ENCODE data around the gene CLP1.

The CLP1 gene

DNA sequence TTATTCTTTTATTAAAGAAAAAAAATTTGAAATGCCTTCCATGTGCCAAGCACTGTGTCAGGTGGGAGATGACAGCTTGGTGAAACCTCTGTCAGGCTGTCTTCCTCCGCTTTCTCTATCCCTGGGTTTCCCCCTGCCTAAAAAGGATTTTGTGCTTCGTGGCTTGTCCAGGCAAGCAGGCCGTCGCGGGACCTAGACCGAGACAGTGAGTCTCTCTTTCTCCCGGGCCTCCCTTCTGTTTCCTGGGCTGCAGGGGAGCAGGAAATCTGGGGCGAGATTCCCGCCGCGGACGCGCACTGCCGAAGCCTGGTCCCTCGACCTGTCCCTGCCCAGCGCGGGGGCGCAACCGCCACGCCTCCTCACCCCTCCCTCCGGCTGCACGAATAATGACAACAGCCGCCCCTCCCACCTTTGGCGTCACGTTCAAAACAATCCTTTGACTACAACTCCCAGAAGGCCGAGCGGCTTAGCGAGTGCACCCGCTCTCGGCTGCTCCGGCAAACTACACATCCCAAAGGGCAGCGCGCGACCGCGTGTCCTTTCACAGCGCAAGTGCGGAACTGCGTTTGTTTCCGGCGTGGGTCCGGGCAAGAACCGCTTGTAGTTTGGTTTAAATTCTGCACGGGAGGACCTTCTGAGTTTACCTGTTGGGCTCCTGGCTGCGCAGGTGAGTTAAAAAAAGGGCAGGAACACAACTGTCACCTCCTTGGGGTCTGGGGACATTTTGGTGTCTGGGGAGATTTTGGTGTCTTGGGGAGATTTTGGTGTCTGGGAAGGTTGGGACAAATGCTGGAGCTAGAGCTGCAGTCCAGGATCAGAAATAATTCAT, at the start of gene CLP1:
Gene CLP1, plus strand, starts transcription at position 569 of the 829 bp plus-strand sequence. CDS start 1,715 bp downstream, outside the sequence.
- FAIRE-seq: peak; percentile 97
- peak; percentile 94 for DNase-seq (ENCODE audit: insufficient read length, low spot score)

DNA sequence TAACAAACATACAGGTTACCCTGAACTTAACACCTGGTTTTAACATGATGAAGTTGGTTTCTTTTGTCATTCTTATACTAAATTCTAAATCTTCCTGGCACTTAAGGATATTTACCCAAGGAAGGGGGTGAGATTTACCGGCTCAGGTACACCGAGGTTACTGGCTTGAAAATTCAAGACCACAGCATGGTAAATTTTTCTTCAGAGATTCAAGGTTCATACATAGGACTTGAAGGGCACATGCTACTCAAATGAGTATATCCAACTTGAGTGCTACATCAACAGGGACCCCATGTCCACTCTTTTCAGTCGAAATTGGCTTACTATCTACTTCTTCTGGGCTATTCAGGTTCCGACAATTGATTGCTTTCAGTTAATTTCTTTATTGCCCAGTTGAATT, 47.4 kb upstream of the CLP1 start:
- DNase-seq (ENCODE audit: insufficient read length, low spot score) (no peak), FAIRE-seq (no peak)

DNA sequence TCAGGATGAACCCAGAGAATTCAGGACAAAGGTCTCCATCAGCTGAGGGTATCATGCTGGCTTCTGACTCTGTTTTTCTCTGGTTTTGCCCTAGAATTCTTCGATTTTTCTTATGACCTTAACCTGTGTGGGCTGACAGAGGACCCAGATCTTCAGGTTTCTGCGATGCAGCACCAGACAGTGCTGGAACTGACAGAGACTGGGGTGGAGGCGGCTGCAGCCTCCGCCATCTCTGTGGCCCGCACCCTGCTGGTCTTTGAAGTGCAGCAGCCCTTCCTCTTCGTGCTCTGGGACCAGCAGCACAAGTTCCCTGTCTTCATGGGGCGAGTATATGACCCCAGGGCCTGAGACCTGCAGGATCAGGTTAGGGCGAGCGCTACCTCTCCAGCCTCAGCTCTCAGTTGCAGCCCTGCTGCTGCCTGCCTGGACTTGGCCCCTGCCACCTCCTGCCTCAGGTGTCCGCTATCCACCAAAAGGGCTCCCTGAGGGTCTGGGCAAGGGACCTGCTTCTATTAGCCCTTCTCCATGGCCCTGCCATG, 43.3 kb upstream of the CLP1 start:
- FAIRE-seq (no peak), DNase-seq (ENCODE audit: insufficient read length, low spot score) (no peak)

DNA sequence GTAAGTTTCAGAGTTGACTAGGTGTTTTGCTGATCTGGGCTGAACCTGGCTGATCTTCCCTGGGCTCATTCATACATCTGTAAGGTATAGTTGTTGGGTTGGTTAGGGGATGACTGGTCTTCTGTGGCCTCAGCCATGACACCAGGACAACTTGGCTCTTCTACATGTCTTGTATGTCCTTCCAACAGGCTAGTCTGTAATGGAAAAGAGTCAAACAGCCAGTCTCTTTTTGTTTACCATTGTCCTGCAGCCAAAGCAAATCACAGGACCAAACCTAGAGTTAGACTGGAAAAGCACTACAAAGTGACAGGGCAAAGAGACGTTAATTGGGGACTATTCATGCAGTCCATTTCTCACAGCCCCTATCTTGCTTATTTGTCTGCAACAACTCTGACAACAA, 42.3 kb upstream of the CLP1 start:
- no peak for FAIRE-seq
- DNase-seq (ENCODE audit: insufficient read length, low spot score): no peak

DNA sequence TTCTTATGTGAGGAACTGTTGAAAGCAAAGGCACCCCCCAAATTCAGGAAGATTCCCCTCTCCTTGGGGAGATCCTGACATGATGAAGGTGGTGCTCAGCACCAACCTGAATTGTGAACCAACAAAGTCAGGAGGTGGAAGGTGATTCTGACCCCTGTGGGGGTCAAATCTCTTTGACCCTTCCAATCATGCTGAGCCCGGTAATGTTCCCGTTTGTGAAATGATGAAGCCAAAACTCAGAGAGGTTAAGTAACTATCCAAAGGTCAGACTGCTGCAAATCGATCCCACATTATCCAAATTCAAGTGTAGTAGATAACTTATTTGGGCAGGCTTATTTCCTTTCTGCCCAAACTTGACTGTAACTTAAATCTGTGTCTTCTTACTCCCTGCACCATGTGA, 41.0 kb upstream of the CLP1 start:
- DNase-seq (ENCODE audit: insufficient read length, low spot score) (no peak), FAIRE-seq (no peak)

DNA sequence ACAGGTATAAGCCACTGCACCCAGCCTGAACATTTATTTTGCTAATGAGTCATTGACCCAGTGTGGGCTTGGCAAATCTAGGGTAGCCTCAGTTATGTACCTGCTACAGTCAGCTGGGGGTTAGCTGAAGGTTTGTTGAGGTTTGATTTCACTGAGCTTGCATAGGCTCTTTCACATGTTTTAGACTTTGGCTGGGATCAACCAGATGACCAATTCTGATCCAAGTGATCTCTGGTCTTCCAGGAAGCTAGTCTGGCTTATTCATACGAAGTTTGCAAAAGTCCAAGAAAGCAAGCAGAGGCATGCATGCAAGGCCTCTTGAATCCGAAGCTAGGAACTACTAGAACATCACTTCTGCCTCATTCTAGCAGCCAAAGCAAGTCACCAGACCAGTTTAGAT, 39.1 kb upstream of the CLP1 start:
- no peak for FAIRE-seq
- DNase-seq (ENCODE audit: insufficient read length, low spot score): no peak

DNA sequence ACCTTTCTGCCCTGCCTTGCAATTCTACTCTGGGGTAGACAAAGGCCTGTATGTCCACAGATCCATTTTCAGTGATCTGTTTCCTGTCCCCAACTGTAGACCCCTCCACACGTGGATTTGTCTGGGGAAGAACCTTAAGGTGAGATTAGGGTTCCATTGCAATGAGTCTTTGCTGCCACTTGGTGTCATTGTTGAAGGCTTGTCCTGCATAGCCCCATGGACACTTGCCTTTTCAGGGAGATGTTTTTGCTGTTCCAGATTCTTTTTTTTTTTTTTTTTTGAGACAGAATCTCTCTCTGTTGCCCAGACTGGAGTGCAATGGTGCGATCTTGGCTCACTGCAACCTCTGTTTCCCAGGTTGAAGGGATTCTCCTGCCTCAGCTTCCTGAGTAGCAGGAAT, 38.2 kb upstream of the CLP1 start:
- DNase-seq (ENCODE audit: insufficient read length, low spot score): no peak
- FAIRE-seq: no peak

DNA sequence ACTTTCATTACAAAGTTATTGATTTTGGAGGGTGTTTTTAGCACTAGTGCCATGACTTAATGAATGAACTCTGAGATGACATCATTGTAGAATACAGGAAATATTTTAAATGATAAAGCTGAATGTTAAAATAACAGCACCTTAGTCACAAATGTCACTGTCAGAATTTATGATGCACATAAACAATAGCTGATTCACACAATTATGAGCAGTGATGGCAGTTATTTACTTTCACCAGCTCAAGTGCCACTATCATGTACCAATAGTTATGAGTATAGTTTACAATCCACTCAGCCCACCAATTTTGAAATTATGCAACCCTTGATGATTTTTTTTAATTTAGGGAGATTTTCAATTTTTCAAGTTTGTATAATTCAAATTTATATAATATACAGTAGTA, 37.1 kb upstream of the CLP1 start:
- FAIRE-seq (no peak), DNase-seq (ENCODE audit: insufficient read length, low spot score) (no peak)

DNA sequence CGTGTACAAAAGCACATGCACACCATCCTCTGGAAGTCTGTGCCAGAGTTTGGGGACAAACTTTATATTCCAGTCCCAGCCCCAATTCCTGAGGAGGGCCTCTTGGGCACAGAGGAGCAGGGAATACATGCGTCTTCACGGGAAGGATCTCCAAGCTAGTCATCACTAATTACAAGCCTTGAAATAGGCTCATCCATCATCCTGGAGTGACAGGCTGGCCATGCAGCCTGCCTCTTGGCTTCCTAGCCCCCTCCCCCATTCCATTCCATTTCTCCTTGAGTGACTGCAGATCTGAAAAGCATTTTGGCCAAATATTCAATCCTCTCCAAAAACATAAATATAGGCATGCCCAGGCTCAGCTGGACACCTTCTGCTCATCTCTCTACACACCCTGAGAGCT, 35.3 kb upstream of the CLP1 start:
- FAIRE-seq (no peak), DNase-seq (ENCODE audit: insufficient read length, low spot score) (no peak)

DNA sequence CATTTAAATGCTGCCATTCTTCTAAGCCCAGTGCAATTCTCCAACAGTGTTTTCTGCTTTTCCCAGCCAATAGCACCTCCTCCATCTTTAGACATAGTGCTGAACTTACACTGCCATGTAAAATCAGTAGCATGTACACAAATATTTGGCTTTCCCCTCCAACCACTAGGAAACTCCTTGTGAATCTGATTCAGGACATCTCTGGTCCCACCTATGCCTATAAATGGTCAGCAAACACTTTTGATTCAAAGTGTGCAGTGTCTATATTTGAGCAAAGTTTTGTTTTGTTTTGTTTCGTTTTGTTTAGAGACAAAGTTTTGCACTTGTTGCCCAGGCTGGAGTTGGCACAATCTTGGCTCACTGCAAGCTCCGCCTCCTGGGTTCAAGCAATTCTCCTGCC, 32.7 kb upstream of the CLP1 start:
- no peak for FAIRE-seq
- no peak for DNase-seq (ENCODE audit: insufficient read length, low spot score)

DNA sequence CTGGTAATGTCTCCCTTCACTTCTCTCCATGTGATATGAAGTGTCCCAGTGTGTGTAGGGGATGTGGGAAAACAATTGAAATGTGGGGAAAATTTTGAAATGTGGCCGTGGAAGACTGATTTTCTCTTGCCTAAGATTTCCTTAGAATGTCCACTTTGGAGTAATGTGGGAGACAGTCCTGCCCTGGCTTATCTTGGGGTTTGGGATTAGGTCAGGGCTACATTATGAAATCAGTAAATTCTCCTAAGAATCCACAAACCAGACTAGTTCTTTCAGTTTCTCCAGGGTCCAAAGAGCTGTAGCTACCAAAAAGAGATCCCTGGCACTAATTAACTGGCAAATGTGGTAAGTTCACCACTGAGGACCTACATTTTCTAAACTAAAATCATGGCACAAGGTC, 30.7 kb upstream of the CLP1 start:
- FAIRE-seq (no peak), DNase-seq (ENCODE audit: insufficient read length, low spot score) (no peak)

DNA sequence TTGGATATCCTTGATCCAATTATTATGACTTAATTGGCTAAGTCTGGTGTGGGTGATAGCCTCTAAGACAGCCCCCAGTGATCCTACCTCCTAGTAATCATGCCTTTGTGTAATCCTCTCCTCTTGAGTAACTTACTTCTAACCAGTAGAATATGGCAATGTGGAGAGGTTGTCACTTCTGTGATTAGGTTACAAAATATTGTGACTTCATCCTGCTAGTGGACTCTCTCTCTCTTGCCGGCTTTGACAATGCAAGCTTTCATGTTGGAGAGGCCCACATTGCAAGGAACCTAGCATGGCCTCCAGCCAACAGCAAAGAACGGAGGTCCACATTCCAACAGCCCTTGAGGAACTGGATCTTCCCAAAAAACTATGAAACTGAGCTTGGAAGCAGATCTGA, 27.4 kb upstream of the CLP1 start:
- DNase-seq (ENCODE audit: insufficient read length, low spot score) (no peak), FAIRE-seq (no peak)

DNA sequence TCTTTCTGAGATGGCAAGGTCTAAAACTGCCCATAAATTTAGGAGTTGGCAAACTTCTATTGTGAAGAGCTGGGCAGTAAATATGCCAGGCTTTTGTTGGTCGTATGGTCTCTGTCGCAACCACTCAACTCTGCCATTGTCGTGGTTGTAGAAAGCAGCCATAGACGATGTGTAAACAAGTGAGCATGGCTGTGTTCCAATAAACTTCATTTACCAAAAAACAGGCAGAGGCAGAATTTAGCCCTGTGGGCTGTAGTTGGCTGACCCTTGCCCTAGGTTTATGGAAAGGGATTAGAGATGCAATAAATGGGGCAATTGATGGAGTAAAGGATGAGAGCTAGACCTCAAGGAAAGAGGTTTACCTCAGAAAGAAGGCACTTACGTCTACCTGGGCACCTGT, 25.4 kb upstream of the CLP1 start:
- DNase-seq (ENCODE audit: insufficient read length, low spot score) (no peak), FAIRE-seq (no peak)

DNA sequence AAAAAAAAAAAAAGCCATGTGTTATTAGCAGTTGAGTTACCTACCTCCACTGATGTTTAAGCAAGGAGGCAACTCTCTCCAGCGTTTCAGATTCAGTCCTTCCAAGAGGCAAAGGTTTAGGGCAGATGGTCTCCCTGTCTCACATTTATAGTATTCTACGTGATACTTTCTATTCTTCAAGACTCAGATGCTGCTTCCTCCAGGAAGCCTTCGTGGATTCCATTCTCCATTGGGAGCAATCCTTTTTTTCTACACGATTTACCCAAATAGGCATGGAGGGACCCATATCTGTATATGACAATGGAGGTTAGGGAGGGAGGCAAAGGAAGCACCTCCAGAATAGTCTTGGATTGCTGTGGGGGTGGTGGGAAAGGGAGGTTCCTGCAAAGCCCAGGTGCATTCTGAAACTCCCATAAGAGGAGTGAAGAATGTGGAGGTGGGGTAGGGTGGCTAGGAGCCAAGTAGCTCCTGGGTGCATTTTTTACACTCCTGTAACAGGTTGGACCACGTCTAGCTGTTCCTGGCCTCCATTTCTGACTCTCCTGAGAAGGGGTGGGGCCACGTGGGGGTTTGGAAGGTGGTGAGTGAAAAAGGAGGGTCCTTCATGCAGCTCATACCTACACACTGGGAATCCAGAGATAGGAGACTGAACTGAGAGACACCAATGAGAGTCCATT, 24.0 kb upstream of the CLP1 start:
- DNase-seq (ENCODE audit: insufficient read length, low spot score) (no peak), FAIRE-seq (no peak)

DNA sequence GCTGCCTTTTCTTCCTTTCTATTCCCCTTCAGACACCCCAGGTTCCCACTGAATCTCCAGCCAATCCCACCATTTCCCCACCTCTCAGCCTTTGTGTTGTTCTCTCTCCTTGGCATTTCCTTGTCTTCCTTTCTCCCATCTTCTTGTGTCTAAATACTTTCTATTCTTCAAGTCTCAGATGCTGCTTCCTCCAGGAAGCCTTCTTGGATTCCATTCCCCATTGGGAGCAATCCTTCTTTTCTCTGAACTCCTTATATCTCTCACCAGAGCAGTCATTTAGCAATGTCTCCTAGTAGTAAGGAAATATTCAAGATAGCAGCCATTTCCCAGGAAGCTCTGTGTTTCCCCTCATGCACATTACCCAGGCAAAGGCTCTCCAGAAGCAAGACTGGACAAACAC, 23.3 kb upstream of the CLP1 start:
- FAIRE-seq (no peak), DNase-seq (ENCODE audit: insufficient read length, low spot score) (no peak)

DNA sequence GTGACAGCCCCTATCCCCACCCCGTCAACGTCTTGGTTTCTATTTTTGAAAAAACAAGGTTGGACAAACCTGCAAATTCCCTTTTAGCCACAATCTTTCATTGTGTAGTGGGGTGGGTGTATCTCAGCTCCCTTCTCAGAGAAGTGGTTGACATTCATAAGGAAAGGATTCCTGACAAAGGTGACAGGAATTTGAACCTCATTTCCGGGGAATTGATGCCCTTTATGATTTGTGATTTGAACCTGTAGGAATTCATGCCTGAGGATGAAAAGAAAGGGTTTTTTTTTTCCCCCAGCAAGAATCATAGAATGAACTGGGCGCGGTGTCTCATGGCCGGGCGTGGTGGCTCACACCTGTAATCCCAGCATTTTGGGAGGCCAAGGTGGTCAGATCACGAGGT, 22.3 kb upstream of the CLP1 start:
- FAIRE-seq (no peak), DNase-seq (ENCODE audit: insufficient read length, low spot score) (no peak)

DNA sequence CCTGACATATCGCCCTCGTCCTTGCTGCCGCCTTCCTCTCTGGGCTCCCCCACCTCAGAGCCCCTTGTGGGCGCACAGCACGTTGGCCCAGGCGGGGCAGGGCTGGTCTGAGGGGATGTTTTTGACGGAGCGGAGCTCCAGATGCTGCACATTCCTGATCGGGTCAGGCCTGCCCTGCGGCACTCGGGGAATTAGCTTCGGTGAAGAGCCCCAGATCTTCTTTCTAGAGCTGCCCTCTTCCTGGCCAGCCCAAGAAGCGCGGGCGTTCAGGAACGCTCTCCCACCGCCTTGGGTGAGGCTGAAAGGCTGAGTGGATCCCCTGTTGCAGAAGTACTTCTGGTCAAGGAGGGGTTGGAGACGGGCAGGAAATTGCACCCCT, 19.9 kb upstream of the CLP1 start:
- DNase-seq (ENCODE audit: insufficient read length, low spot score) (peak; percentile 65), FAIRE-seq (peak; percentile 84)

DNA sequence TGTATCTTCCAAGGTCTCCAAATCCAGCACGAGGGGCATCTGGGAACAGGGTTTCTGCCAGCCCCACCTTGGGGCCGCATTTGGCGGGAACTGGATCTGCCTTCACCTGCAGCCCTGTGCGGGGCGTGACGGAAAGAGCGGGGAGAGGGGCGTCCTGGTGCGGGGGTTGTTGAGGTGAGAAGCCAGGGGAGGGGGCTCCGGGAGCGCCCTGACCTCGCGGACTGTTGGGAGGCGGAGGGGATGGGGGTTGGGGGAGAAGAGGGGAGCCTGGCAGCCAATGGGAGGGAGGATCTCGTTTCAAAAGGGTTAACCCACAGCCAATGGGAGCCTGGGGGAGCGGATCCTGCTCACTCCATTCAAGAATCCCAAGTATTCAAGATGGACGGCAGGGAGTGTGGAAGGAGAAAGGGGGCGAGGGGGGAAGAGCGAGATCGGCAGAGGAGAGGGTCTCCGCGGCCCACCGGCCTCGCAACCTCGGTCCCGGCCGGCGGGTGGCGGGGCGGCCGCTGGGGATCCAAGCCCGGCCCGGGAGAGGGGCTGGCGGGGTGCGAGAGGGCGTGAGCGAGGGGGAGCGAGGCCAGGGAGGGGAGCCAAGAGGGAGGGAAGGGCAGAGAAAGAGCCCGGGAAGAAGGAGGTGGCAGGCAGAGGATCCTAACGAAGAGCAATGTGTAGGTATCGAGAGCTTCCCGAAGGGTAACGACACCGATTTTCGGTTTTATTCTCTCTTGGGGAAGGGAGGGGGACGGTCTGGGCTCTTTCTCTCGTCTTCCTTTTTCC, 19.4 kb upstream of the CLP1 start:
- FAIRE-seq: peak; percentile 75
- peak; percentile 97 for DNase-seq (ENCODE audit: insufficient read length, low spot score)

DNA sequence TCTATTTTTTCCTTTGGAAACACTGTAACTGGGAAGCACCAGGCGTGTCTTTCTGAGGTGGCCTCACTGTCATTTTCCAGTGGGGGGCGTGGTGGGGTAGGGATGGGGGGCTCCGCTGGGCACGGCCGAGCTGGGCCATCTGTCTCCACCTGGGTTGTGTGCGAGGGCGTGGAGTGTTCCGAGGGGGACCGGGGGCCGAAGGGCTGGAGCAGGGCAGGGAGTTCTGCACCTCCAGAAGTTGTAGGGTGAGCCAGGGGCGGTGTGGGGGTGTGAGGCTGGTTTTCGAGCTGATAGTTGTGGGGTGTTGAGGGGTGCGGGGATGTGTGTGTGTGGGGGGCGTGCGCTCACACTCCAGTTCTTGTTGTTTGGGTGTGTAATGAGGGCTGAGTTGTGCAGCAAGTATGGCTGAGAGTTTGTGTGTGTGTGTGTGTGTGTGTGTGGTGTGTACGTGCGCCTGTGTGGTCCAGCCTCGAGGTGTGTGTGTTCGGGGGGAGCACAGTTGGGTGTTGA, 18.7 kb upstream of the CLP1 start:
- peak; percentile 75 for FAIRE-seq
- DNase-seq (ENCODE audit: insufficient read length, low spot score): no peak

DNA sequence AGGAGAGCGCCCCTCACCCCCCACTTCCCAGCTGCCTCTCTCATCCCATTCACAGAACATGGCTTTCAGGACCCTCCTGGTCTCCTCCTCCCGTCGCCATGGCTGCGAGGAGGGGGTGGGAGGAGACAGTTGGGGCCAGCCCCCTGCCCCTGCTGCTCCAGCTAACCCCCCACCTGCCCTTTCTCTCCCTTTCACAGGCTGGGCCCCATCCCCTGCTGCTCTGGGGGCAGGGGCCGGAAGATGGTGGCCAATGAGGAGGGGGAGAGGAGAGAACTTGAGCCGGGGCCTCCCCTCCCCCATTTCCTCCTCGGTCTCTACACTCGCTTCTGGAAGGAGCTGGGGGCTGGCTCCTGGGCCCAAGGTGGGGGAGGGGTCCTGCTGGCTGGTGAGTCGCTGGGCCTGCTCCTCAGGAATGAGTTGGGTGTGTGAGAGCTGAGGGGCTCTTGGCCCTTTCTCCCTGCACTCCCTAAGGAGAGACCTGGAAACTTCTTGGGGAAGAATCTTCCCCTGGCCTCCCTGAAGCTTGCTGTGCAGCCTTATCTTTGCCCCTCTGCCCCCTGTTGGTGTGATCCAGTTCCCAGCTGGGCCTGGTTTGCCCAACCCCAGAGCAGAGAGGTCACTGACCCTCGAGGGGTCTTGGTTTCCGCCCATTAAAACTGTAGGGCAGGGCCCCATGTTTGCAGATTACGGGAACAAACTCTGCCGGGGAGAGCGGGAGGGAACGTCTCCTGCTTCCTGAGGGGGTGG, 18.1 kb upstream of the CLP1 start:
- peak; percentile 52 for DNase-seq (ENCODE audit: insufficient read length, low spot score)
- FAIRE-seq: peak; percentile 16

All from HTR-8/SVneo (cell line).